Coronary artery (tissue), 2 donors: ENCODE results near the gene PEX11B.

Source experiments
- DNase-seq: peaks from one replicate; pipeline ENCODE4 v3.0.0-alpha.2; 2017; ENCODE audit warnings: low spot score
- H3K27ac ChIP-seq, 2 donors: fragments of 200-600 bp; sonication (generic); one replicate each; pipeline ENCODE4 v1.5.1; 2016 to 2019
- H3K4me3 ChIP-seq: fragments of 200-600 bp; sonication (generic); 2 replicates; pipeline ENCODE4 v1.5.1; 2016; ENCODE audit warnings: mild to moderate bottlenecking, moderate library complexity
- TF ChIP-seq, protein P1 (sequence below): fragments of 200-600 bp; sonication (generic); IDR thresholded peaks from one replicate; pipeline ENCODE4 v1.5.1; 2019; ENCODE audit warnings: antibody characterized with exemption

The PEX11B gene

DNA sequence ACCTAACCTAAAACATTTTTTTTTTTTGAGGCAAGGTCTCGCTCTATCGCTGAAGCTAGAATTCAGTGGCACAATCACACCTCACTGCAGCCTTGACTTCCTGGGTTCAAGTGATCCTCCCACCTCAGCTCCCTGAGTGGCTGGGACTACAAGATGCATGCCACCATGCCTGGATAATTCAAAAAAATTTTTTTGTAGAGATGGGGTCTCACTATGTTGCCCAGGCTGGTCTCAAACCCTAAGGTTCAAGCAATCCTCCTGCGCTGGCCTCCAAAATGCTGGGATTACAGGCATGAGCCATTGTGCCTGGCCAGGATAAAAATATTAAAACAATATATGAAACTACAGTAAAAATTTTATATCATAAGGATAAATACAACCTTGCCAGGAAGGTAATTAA lies 34.4 kb upstream of the PEX11B start:
- DNase-seq: no peak
- TF ChIP-seq, protein P1, sequence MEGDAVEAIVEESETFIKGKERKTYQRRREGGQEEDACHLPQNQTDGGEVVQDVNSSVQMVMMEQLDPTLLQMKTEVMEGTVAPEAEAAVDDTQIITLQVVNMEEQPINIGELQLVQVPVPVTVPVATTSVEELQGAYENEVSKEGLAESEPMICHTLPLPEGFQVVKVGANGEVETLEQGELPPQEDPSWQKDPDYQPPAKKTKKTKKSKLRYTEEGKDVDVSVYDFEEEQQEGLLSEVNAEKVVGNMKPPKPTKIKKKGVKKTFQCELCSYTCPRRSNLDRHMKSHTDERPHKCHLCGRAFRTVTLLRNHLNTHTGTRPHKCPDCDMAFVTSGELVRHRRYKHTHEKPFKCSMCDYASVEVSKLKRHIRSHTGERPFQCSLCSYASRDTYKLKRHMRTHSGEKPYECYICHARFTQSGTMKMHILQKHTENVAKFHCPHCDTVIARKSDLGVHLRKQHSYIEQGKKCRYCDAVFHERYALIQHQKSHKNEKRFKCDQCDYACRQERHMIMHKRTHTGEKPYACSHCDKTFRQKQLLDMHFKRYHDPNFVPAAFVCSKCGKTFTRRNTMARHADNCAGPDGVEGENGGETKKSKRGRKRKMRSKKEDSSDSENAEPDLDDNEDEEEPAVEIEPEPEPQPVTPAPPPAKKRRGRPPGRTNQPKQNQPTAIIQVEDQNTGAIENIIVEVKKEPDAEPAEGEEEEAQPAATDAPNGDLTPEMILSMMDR: no peak
- Histone ChIP-seq H3K27ac (no peak overlapping the region), H3K4me3 (no peak overlapping the region)

DNA sequence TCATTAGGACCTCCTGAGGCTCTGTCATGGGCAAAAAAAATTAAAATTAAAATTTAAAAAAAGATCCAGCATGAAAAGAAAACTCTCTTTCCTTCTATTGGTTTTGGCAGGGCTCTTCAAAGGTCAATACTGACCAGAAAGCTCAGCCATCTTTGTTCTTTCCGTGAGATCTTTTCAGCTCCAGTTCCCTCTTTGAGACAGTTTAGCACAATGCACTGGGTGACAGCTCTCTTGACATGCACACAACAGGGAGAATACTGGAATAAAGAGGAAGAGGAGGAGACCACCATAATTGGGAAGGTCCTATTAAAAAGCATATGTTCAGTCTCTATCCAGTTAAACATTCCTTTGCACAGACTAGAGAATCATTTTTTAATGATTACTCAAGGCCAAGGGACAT lies 33.0 kb upstream of the PEX11B start:
- H3K27ac ChIP-seq: no peak overlapping the region

DNA sequence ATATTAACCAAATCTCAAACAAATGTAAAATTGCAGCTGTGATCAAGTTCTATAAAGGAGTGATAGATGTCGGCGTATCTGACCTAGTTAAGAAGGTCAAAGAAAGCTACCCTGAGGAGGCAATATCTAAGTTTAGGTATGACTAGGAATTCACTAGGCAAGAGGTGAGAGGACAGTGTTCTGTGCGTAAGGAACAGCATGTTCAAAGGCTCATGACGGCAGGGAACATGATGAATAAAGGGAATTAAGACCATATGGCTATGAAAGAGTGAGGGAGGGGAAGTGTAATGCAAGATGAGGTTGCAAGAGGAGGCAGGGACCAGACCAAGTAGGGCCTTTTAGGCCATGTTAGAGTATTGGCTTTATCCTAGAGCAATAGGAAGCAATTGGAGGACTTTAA lies 30.7 kb upstream of the PEX11B start:
- H3K27ac ChIP-seq: no peak overlapping the region
- no peak for DNase-seq

More for the DNA sequence above, 33.0 kb upstream of the PEX11B start:
- DNase-seq: no peak
- TF ChIP-seq, protein P1: no peak
- H3K4me3 ChIP-seq: no peak overlapping the region

DNA sequence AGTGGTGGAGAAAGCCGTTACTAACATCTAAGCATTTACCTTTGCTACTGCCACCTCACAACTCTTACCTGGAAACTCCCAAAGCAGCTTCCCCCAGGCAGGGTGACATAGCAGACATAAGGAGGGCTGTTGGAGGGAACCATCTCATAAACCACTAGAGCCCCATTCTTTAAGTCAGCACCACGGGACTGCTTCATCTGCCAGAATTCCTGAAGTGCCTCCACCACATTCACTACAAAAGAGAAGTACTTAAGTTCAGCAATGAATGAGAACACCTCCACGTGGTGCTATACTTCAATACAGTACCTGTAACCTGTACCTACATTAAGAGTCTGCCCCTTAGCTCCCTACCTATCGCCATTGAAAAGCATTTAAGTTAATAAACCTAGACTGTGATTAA lies 29.0 kb upstream of the PEX11B start:
- TF ChIP-seq, protein P1: no peak
- H3K27ac ChIP-seq: no peak overlapping the region
- no peak overlapping the region for H3K4me3 ChIP-seq
- no peak for DNase-seq

More for the DNA sequence above, 30.7 kb upstream of the PEX11B start:
- no peak overlapping the region for H3K4me3 ChIP-seq
- TF ChIP-seq, protein P1: no peak

DNA sequence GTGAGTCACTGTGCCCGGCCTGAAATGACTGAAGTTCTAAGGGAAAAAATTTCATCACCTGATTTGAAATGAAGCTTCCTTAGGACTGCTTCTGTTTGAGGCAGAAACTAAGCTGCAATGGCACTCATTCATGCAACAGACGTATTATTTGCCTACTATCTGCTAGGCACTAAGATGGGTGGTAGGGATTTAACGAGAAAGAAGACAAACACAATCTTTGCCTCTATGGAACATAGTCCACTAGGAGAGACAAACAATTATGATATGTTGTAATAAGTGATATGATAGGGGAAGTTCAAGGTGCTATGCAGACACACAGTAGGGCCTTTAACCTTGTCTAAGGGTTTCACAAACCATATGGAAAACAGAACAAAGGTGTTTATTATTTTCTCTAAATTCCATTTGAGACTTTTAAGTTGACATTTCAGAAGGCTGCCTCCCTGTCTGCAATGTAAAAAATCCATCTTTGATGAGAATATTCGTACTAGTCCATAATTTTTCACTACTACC lies 28.0 kb upstream of the PEX11B start:
- DNase-seq: no peak
- no peak overlapping the region for H3K27ac ChIP-seq
- TF ChIP-seq, protein P1: no peak
- no peak overlapping the region for H3K4me3 ChIP-seq

DNA sequence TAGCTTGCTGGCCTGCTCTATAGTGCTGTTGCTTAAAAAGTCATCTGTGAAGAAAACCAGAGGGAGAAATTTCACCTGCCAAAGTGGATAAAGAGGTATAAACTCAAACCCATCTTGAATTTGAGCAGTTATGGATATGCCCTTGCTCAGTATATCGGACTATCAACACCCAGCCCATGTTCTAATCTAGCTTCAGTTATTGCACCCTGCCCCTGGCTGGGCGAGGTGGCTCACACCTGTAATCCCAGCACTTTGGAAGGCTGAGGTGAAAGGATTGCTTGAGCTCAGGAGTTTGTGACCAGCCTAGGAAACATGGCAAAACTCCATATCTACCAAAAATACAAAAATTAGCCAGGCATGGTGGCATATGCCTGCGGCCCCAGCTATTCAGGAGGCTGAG lies 26.0 kb upstream of the PEX11B start:
- TF ChIP-seq, protein P1: no peak
- Histone ChIP-seq H3K27ac (no peak overlapping the region), H3K4me3 (no peak overlapping the region)
- DNase-seq: no peak

DNA sequence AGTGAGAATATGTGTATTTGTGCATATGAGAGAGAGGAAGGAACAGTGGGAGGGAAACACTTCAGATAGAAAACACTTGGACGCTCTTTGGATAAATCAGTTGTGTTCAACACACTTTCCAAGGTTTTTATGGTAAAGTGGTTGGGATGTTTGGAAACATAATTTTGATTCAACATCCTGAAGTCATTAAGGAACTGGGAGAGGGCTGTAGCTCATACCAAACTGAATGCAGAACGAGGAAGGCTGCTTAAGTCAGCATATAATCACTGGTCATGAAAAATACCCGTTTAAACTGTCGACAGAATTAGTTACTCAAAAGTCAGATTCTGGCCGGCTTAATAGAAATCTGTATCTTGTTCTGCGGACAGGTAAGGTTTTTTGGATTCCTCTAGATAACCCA lies 24.4 kb upstream of the PEX11B start:
- DNase-seq: no peak
- TF ChIP-seq, protein P1: no peak
- H3K27ac ChIP-seq: no peak overlapping the region
- no peak overlapping the region for H3K4me3 ChIP-seq
